ENCODE data around the gene LCN6. TPM values are rescaled to one million over a fixed set of nuclear protein-coding genes. Genes with fewer than 3 reads are reported as not detected.
A peak's percentile ranks its signal among the peaks of the same experiment; 100 is the strongest.
"Not testable (repeated sequence)": the region's sequence is repeated elsewhere in the genome, so short reads cannot be mapped to it uniquely, and the experiment has no call there.

Gene LCN6
- total and polyA plus RNA-seq, 2 of the 13 experiments (the other 11 are each of a cell fraction or from before 2014, with no cell fraction given): not detected

- TF ChIP-seq MYPOP (CRISPR knock-in tag; IDR thresholded peaks at IDR 0.05): no peak
These were observed 38.1 kb upstream of the LCN6 start (continued) for GRCh38 chr9:136786451-136786850.

- H3K4me2 ChIP-seq (ENCODE audit: low read depth, low read length): peak overlapping the region; percentile 18; the same call in 1 of the 2 replicates
- H2AFZ ChIP-seq (ENCODE audit: low read length); H3K9ac ChIP-seq (ENCODE audit: insufficient read depth, low read depth, low read length); H3K4me3 ChIP-seq (replicated peaks in 1 of 3; ENCODE audit: insufficient read depth in 1 of 3, low read depth in 2 of 3, low read length in 3 of 3); H3K79me2 ChIP-seq (ENCODE audit: insufficient read depth, low read length); in situ Hi-C loops (cut with HindIII; ENCODE audit: extremely low pct_ligation_motif_present, low pct_unique_long_range_greater_than_20kb); H3K9me3 ChIP-seq (ENCODE audit: low read length); DNase-seq (ENCODE audit: low spot score); CTCF ChIA-PET (ENCODE audit: low intra/inter-chr PET ratio, low total read pairs); H3K36me3 ChIP-seq (replicated peaks in 1 of 2; ENCODE audit: control insufficient read depth in 1 of 2, insufficient read depth in 2 of 2, low read length in 2 of 2); H3K27me3 ChIP-seq (ENCODE audit: control insufficient read depth in 1 of 2, insufficient read depth in 2 of 2, low read length in 2 of 2); BruUV-seq (replicated peaks); FAIRE-seq; H4K20me1 ChIP-seq (ENCODE audit: insufficient read depth, low read length); ATAC-seq: not testable (repeated sequence)
- H3K27ac ChIP-seq (ENCODE audit: extremely low read length, insufficient read depth, low read length): peak overlapping the region; percentile 64
- intact Hi-C loops (cut with micrococcal nuclease; ENCODE audit: unreplicated experiment): loop anchor here (5.0 to 10.0 kb wide), 3 partner anchors 62 to 142 kb away; partner anchors contain the start of genes PHPT1 and TRAF2
- H3K4me1 ChIP-seq (ENCODE audit: insufficient read depth, low read length): peaks cover 82% of the 10 kb centered on the region
- POLR2A ChIA-PET: interaction anchor here (1.6 kb wide), 1 partner anchor 14 kb away, joined by 8 read pairs; no protein-coding TSS in a partner anchor
- 69% methylated on average over 8 of the region's 23 CpGs for WGBS (ENCODE audit: low lambda C conversion rate)
- 0 out of 2 replicates have a peak, but pooled peaks have one; percentile 46 for TF ChIP-seq HNRNPL (IDR thresholded peaks at IDR 0.05; ENCODE audit: low read depth, low read length)
- 0 out of 2 replicates have a peak, but pooled peaks have one; percentile 9 for TF ChIP-seq SAP130 (CRISPR knock-in tag; IDR thresholded peaks at IDR 0.05; ENCODE audit: low read depth)
- TF ChIP-seq HNF4A (CRISPR knock-in tag; IDR thresholded peaks at IDR 0.05): peak; percentile 32; the same call in 1 of the 2 replicates
- peak; percentile 65 for TF ChIP-seq ZNF687 (CRISPR knock-in tag; IDR thresholded peaks at IDR 0.05)
- 0 out of 2 replicates have a peak, but pooled peaks have one; percentile 45 for TF ChIP-seq ZBTB34 (CRISPR knock-in tag; IDR thresholded peaks at IDR 0.05)
- peak; percentile 92 for TF ChIP-seq MYPOP (CRISPR knock-in tag; IDR thresholded peaks at IDR 0.05)
- peak; percentile 62; the same call in 1 of the 2 replicates for TF ChIP-seq ZBTB38 (CRISPR knock-in tag; IDR thresholded peaks at IDR 0.05)
- TF ChIP-seq ZBTB37 (CRISPR knock-in tag; IDR thresholded peaks at IDR 0.05): peak; percentile 72; the same call in 1 of the 2 replicates
These were observed 37.4 kb upstream of the LCN6 start for GRCh38 chr9:136785565-136786355.
